Stomach (tissue), 4 donors: Measurements from ENCODE around the gene NME4.

ENCODE experiments used
- CTCF ChIP-seq, 7 experiments: fragments of 450-650 bp in 4 of 7; fragments of 200-600 bp in 3 of 7; sonication (generic) in 3 of 7; IDR thresholded peaks; one replicate each; pipeline ENCODE4 v1.5.1; 2016 to 2019; ENCODE audit warnings: antibody characterized with exemption in 7 of 7, control low read depth in 2 of 7, mild to moderate bottlenecking in 1 of 7
- EP300 ChIP-seq: sonication (generic); formaldehyde crosslinking; IDR thresholded peaks from one replicate; pipeline ENCODE4 v1.6.1; 2017; ENCODE audit warnings: antibody characterized with exemption
- POLR2A ChIP-seq, 4 donors: fragments of 450-650 bp; IDR thresholded peaks; one replicate each; pipeline ENCODE4 v1.6.1; 2016; ENCODE audit warnings: antibody characterized with exemption in 4 of 4, control low read depth in 2 of 4, mild to moderate bottlenecking in 1 of 4, moderate library complexity in 1 of 4
- POLR2AphosphoS5 ChIP-seq, 3 donors: sonication (generic); formaldehyde crosslinking; IDR thresholded peaks; one replicate each; pipeline ENCODE4 v1.6.1; 2016; ENCODE audit warnings: antibody characterized with exemption in 3 of 3

DNA sequence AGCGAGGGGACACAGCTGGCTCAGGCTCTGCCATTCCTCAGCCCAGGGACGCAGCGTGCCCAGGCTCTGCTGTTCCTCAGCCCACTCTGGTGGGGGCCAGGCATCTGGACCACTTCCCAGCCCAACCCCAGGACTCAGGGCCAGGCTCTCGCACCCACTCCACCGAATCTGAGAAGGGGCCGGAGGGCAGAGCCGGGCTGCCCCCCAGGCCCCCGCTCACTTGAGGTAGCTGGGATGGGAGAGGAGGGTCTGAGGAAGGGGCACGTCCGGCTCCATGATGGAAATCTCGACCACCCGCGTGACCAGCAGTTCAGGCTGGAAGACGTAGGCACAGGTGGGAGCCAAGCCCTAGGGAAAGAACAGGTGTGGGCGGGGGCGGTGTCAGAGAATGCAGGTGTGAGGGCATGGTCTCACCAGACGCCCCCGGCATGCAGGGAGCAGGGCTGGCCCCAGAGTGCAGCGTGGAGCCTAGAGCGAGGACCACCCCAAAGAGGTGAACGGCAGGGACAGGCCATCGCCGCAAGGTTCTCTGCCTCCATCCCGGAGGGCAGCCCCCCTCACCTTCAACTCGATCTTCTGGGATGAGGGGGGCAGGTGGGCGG lies 20.1 kb upstream of the NME4 start:
- no peak for TF ChIP-seq CTCF (IDR thresholded peaks at IDR 0.05)
- TF ChIP-seq POLR2AphosphoS5 (IDR thresholded peaks at IDR 0.05), result no peak
- no peak for TF ChIP-seq POLR2A (IDR thresholded peaks at IDR 0.05)
- no peak for TF ChIP-seq EP300
